SK-N-MC (cell line): ENCODE results near the gene CIB4.

Source experiments
- EZH2 ChIP-seq: fragments of 200-600 bp; sonication (generic); IDR thresholded peaks from one replicate; pipeline ENCODE4 v1.6.1; 2017; ENCODE audit warnings: antibody characterized with exemption
- POLR2AphosphoS5 ChIP-seq: IDR thresholded peaks from 2 replicates; pipeline ENCODE4 v1.6.1; 2012; ENCODE audit warnings: mild to moderate bottlenecking, low read depth, low read length, borderline replicate concordance

GRCh38 chr2:26683583-26683982 lies 42.4 kb upstream of the CIB4 start:
- no peak for TF ChIP-seq POLR2AphosphoS5
- TF ChIP-seq EZH2: no peak
